Memory B cell (primary cell): ENCODE data around the gene ARSG.
A peak's percentile ranks its signal among the peaks of the same experiment; 100 is the strongest.
"Not testable (repeated sequence)": the region's sequence is repeated elsewhere in the genome, so short reads cannot be mapped to it uniquely, and the experiment has no call there.

Source experiments
- ATAC-seq: fragments of 150-1000 bp; cut with Tn5 transposase; 2 replicates; pipeline ENCODE4 v1.10.0; 2021; ENCODE audit warnings: low read depth, mild to moderate bottlenecking, moderate library complexity
- DNase-seq, 2 donors: peaks; one replicate each; pipeline ENCODE4 v3.0.0; 2022; ENCODE audit warnings: low spot score in 2 of 2
- H3K27ac Mint-ChIP-seq: one replicate; pipeline ENCODE4 v1.8.0; 2022; ENCODE audit warnings: mild to moderate bottlenecking, moderate library complexity, mixed read lengths
- H3K27me3 Mint-ChIP-seq: one replicate; pipeline ENCODE4 v1.8.0; 2022; ENCODE audit warnings: mixed read lengths
- H3K36me3 Mint-ChIP-seq: one replicate; pipeline ENCODE4 v1.8.0; 2022; ENCODE audit warnings: mild to moderate bottlenecking, mixed read lengths
- H3K4me1 Mint-ChIP-seq: one replicate; pipeline ENCODE4 v1.8.0; 2022; ENCODE audit warnings: mixed read lengths
- H3K4me3 Mint-ChIP-seq: one replicate; pipeline ENCODE4 v1.8.0; 2022; ENCODE audit warnings: mild to moderate bottlenecking, moderate library complexity, mixed read lengths
- H3K9me3 Mint-ChIP-seq: one replicate; pipeline ENCODE4 v1.8.0; 2022; ENCODE audit warnings: mixed read lengths

Gene ARSG

GRCh38 chr17:68304706-68305105 is 13.4 kb downstream of the ARSG start:
- ATAC-seq (no peak), DNase-seq (no peak)
- H3K4me1 Mint-ChIP-seq: peaks cover 3% of the 10 kb centered on the region
- no peak overlapping the region for H3K27ac Mint-ChIP-seq
- no peak overlapping the region for H3K4me3 Mint-ChIP-seq
- no peaks in the 10 kb centered on the region for H3K27me3 Mint-ChIP-seq
- H3K9me3 Mint-ChIP-seq: no peaks in the 10 kb centered on the region
- H3K36me3 Mint-ChIP-seq: peaks cover 14% of the 10 kb centered on the region

GRCh38 chr17:68305142-68305541 is 13.8 kb downstream of the ARSG start:
- ATAC-seq: no peak
- H3K27me3 Mint-ChIP-seq: no peaks in the 10 kb centered on the region
- no peak overlapping the region for H3K4me3 Mint-ChIP-seq
- peaks cover 3% of the 10 kb centered on the region for H3K4me1 Mint-ChIP-seq
- no peak overlapping the region for H3K27ac Mint-ChIP-seq
- DNase-seq: no peak
- H3K36me3 Mint-ChIP-seq: peaks cover 14% of the 10 kb centered on the region
- H3K9me3 Mint-ChIP-seq: no peaks in the 10 kb centered on the region

GRCh38 chr17:68306819-68307218 is 15.5 kb downstream of the ARSG start:
- Mint-ChIP-seq H3K4me1 (peaks cover under 1% of the 10 kb centered on the region), H3K36me3 (peaks cover 14% of the 10 kb centered on the region), H3K27me3 (no peaks in the 10 kb centered on the region), H3K9me3 (no peaks in the 10 kb centered on the region), H3K27ac (no peak overlapping the region), H3K4me3 (no peak overlapping the region)
- ATAC-seq (no peak), DNase-seq (no peak)

- no peak for ATAC-seq
- DNase-seq: no peak
- Mint-ChIP-seq H3K27me3 (no peaks in the 10 kb centered on the region), H3K9me3 (no peaks in the 10 kb centered on the region), H3K4me1 (no peaks in the 10 kb centered on the region), H3K27ac (no peak overlapping the region), H3K36me3 (peaks cover 12% of the 10 kb centered on the region), H3K4me3 (no peak overlapping the region)
These were observed 16.1 kb downstream of the ARSG start for GRCh38 chr17:68307443-68307842.

- not testable (repeated sequence) for ATAC-seq, DNase-seq, H3K4me1 Mint-ChIP-seq, H3K27ac Mint-ChIP-seq, H3K27me3 Mint-ChIP-seq, H3K4me3 Mint-ChIP-seq, H3K9me3 Mint-ChIP-seq
- peaks cover 12% of the 10 kb centered on the region for H3K36me3 Mint-ChIP-seq
These were observed 17.2 kb downstream of the ARSG start for GRCh38 chr17:68308486-68308885.

- H3K9me3 Mint-ChIP-seq, ATAC-seq, DNase-seq, H3K27ac Mint-ChIP-seq, H3K27me3 Mint-ChIP-seq, H3K4me1 Mint-ChIP-seq, H3K4me3 Mint-ChIP-seq: not testable (repeated sequence)
- peaks cover 12% of the 10 kb centered on the region for H3K36me3 Mint-ChIP-seq
These were observed 17.9 kb downstream of the ARSG start for GRCh38 chr17:68309066-68309670.

- Mint-ChIP-seq H3K4me1 (peaks cover 6% of the 10 kb centered on the region), H3K27me3 (no peaks in the 10 kb centered on the region), H3K36me3 (peaks cover 12% of the 10 kb centered on the region), H3K9me3 (no peaks in the 10 kb centered on the region), H3K4me3 (no peak overlapping the region), H3K27ac (no peak overlapping the region)
- DNase-seq (no peak), ATAC-seq (no peak)
These were observed 18.9 kb downstream of the ARSG start for GRCh38 chr17:68310152-68310551.

GRCh38 chr17:68314916-68315535 is 23.7 kb downstream of the ARSG start:
- H3K4me1 Mint-ChIP-seq: peaks cover 31% of the 10 kb centered on the region
- H3K36me3 Mint-ChIP-seq: peaks cover 9% of the 10 kb centered on the region
- H3K9me3 Mint-ChIP-seq: peaks cover 3% of the 10 kb centered on the region
- ATAC-seq (peak; percentile 68), DNase-seq (peak in 1 of 2 donors; percentile 2)
- H3K27ac Mint-ChIP-seq: no peak overlapping the region
- H3K4me3 Mint-ChIP-seq: peak overlapping the region; percentile 60
- H3K27me3 Mint-ChIP-seq: peaks cover 3% of the 10 kb centered on the region

- no peak for DNase-seq
- Mint-ChIP-seq H3K27ac (no peak overlapping the region), H3K9me3 (peaks cover 3% of the 10 kb centered on the region), H3K27me3 (peaks cover 6% of the 10 kb centered on the region), H3K4me3 (no peak overlapping the region), H3K36me3 (peaks cover 12% of the 10 kb centered on the region), H3K4me1 (peaks cover 35% of the 10 kb centered on the region)
- ATAC-seq: no peak
These were observed 24.6 kb downstream of the ARSG start for GRCh38 chr17:68315930-68316329.

GRCh38 chr17:68317458-68317857 is 26.2 kb downstream of the ARSG start:
- Mint-ChIP-seq H3K27me3 (peaks cover 6% of the 10 kb centered on the region), H3K27ac (no peak overlapping the region), H3K4me3 (no peak overlapping the region), H3K36me3 (peaks cover 9% of the 10 kb centered on the region), H3K9me3 (peaks cover 3% of the 10 kb centered on the region), H3K4me1 (peaks cover 35% of the 10 kb centered on the region)
- no peak for ATAC-seq
- DNase-seq: no peak

- peaks cover 35% of the 10 kb centered on the region for H3K4me1 Mint-ChIP-seq
- H3K27ac Mint-ChIP-seq: no peak overlapping the region
- peaks cover 6% of the 10 kb centered on the region for H3K27me3 Mint-ChIP-seq
- ATAC-seq (no peak), DNase-seq (no peak)
- H3K9me3 Mint-ChIP-seq: peaks cover 3% of the 10 kb centered on the region
- H3K4me3 Mint-ChIP-seq: no peak overlapping the region
- H3K36me3 Mint-ChIP-seq: peaks cover 9% of the 10 kb centered on the region
These were observed 27.1 kb downstream of the ARSG start for GRCh38 chr17:68318103-68318991.

- Mint-ChIP-seq H3K4me1 (peaks cover 34% of the 10 kb centered on the region), H3K27ac (no peak overlapping the region), H3K9me3 (peaks cover 3% of the 10 kb centered on the region), H3K27me3 (peaks cover 6% of the 10 kb centered on the region), H3K36me3 (peaks cover 9% of the 10 kb centered on the region), H3K4me3 (peak overlapping the region; percentile 68)
- DNase-seq: peak; percentile 7 to 13
- ATAC-seq: peak; percentile 82
These were observed 28.3 kb downstream of the ARSG start for GRCh38 chr17:68319410-68320162.

GRCh38 chr17:68320311-68320865 is 29.1 kb downstream of the ARSG start:
- ATAC-seq (no peak), DNase-seq (no peak)
- Mint-ChIP-seq H3K9me3 (peaks cover 3% of the 10 kb centered on the region), H3K27me3 (peaks cover 6% of the 10 kb centered on the region), H3K4me1 (peaks cover 28% of the 10 kb centered on the region), H3K36me3 (peaks cover 9% of the 10 kb centered on the region), H3K27ac (no peak overlapping the region), H3K4me3 (peak overlapping the region; percentile 68)
